Epithelial cell of proximal tubule (primary cell): ENCODE results near the gene CYB5B. TPM values are rescaled to one million over a fixed set of nuclear protein-coding genes. Genes with fewer than 3 reads are reported as not detected.

ENCODE experiments used
- DNase-seq: peaks from one replicate; pipeline ENCODE4 v3.0.0-alpha.2; 2011; ENCODE audit warnings: low read depth
- H3K4me3 ChIP-seq: 2 replicates; pipeline ENCODE4 v1.5.1; 2011; ENCODE audit warnings: low read depth, mild to moderate bottlenecking, low read length
- total RNA-seq: library from RNA; depleted of rRNA; stranded (reverse); fragments of >200 nt; gene quantifications from 2 replicates; pipeline ENCODE4 v1.2.3, GENCODE V29; 2015
- TF ChIP-seq, protein P1 (sequence below): conservative IDR thresholded peaks from 2 replicates; pipeline ENCODE4 v1.5.1; 2012; ENCODE audit warnings: low read depth, mild to moderate bottlenecking, low read length

CYB5B gene
- total RNA-seq, 1 donor from 2014 or later: 54.0 TPM

DNA sequence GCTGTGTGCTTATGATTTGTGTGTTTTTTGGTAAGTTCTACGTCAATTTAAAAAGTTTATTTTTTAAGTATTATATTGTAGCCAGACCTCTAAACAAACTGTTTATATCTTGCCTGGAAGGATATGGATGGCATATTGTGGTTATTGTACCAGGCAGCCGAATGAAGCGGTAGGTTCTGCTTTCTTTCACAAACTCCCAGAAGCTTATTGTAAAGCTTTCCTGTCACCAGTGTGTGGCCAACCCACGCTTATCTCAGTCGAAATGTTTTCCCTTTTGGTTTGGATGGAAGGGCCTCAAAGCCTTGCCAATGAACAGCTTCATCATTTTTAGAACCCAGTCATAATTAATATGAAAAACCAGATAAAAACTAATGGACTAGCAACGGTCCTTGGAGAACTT is 53.1 kb downstream of the CYB5B start:
- TF ChIP-seq, protein P1, sequence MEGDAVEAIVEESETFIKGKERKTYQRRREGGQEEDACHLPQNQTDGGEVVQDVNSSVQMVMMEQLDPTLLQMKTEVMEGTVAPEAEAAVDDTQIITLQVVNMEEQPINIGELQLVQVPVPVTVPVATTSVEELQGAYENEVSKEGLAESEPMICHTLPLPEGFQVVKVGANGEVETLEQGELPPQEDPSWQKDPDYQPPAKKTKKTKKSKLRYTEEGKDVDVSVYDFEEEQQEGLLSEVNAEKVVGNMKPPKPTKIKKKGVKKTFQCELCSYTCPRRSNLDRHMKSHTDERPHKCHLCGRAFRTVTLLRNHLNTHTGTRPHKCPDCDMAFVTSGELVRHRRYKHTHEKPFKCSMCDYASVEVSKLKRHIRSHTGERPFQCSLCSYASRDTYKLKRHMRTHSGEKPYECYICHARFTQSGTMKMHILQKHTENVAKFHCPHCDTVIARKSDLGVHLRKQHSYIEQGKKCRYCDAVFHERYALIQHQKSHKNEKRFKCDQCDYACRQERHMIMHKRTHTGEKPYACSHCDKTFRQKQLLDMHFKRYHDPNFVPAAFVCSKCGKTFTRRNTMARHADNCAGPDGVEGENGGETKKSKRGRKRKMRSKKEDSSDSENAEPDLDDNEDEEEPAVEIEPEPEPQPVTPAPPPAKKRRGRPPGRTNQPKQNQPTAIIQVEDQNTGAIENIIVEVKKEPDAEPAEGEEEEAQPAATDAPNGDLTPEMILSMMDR: no peak
- H3K4me3 ChIP-seq: no peak overlapping the region
- no peak for DNase-seq

DNA sequence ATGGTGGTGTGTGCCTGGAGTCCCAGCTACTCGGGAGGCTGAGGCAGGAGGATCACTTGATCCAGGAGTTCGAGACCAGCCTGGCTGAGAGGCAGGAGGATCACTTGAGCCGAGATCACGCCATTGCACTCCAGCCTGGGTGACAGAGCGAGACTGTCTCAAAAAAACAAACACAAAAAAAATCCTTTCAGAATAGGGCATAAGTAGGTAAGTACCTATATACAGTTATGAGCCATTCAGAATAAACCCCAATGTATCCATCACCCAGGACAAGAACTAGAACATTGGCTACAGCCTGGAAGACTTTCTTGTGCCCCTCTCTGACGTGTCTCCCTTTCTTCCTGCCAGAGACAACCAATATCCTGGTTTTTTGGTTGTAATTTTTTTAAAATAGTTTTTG is 54.3 kb downstream of the CYB5B start:
- no peak overlapping the region for H3K4me3 ChIP-seq
- no peak for DNase-seq
- TF ChIP-seq, protein P1: no peak

DNA sequence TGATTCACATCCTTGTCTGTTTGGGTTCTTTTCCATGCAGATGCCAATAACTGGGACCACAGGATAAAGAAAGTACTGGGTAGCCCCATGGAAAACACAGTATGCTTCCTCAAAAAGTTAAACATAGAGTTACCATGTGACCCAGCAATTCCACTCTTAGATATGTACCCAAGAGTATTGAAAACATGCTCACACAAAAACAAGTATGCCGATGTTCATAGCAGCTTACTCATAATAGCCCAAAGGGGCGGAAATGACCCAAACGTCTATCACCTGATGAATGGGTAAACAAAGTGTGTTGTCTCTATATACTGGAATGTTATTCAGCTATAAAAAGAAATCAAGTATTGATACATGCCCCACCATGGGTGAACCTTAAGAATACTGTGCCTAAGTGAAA is 55.4 kb downstream of the CYB5B start:
- TF ChIP-seq, protein P1: no peak
- no peak overlapping the region for H3K4me3 ChIP-seq
- DNase-seq: no peak

DNA sequence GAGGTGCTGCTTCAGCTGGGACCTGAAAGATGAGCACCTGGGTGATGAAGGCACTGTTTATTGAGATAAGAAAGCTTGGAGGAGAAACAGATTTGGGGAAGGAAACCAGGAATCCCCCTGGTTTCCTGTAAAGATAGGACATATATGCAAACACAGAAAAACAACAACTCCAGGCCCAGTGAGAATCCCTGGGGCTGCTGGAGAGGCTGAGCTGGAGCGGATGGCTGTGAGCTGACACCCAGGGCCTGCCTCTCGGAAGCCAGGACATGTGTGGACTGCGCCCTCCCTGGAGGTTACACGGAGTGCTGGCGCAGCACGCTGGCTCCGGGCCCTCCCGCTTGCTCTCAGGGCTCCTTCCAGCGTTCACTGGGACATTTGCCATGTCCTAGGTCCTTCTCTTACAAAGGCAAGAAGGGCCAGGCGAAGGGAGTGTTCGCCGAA is 57.5 kb downstream of the CYB5B start:
- TF ChIP-seq, protein P1: no peak
- no peak for DNase-seq
- no peak overlapping the region for H3K4me3 ChIP-seq

DNA sequence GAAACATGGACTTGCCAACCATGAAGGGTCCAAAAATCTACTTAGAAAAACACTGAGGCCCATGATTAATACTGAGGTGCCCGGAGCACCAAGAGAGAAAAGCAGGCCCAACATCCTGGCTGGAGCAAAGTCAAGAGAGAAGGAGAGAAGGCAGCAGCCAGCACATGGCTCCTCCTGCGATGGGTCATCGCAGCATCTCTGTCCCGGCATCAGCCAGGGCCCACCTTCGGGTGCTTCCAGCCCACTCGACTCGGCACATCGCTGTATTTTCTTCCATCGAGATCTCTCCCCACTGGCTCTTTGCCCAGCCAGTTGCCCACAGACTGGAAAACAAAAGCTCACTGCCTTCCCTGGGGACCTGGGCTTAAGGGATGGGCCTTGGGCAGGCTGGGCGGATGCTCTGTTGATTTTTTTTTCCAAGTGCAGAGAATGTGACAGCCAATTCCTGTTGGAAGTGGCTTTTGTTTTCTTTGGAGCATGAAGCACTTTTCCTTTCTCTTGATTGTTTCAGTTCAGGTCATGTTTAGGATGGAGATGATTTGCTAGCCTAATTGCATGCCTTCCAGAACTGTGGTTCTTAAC is 58.1 kb downstream of the CYB5B start:
- TF ChIP-seq, protein P1: no peak
- H3K4me3 ChIP-seq: no peak overlapping the region
- no peak for DNase-seq

DNA sequence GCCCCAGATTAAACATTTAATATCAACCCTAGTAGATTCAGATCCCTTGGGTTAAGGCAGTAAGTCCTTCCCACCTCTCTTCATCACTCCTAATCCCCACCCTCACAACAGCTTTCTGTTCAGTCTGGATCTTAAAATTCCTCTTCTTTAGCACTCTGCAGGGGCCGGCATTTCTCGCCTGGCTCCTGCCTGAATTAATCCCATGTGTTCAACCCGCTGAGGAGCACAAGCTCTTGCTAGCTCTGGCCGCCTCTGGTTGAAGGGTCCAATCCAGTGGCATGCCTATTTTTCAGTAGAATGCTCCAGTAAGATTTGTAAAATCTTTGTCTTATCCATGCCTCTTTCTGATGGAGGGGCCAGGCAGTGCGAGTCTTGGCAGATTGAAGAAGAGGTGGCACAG is 59.2 kb downstream of the CYB5B start:
- no peak for DNase-seq
- H3K4me3 ChIP-seq: no peak overlapping the region
- TF ChIP-seq, protein P1: no peak

DNA sequence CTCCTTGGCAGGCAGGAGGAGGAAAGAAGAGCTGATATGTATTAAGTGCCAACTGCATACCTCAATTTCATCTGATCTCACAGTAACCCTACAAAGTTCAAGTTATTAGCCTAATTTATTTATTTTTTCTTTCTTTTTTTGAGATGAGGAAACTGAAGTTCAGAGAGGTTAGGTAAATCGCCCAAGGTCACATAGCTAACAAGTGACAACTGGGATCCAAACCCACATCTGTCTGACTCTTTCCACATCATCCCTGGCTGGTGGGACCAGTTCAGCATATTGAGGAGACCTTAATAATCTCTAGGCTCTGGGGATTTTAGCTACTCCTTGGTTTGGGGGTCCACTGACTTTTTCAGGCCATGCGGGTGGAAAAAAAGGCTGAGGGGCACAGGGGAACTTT is 60.9 kb downstream of the CYB5B start:
- DNase-seq: no peak
- H3K4me3 ChIP-seq: no peak overlapping the region

More for the DNA sequence above, 60.9 kb downstream of the CYB5B start:
- TF ChIP-seq, protein P1: no peak
